Embryonic facial prominence (tissue), 1 donor: Measurements from ENCODE around the gene HSDL1.
"Not testable (repeated sequence)": the region's sequence is repeated elsewhere in the genome, so short reads cannot be mapped to it uniquely, and the experiment has no call there.

Source experiments
- DNase-seq: peaks from one replicate; pipeline ENCODE4 v3.0.0-alpha.2; 2016; ENCODE audit errors: extremely low spot score

HSDL1 gene

DNA sequence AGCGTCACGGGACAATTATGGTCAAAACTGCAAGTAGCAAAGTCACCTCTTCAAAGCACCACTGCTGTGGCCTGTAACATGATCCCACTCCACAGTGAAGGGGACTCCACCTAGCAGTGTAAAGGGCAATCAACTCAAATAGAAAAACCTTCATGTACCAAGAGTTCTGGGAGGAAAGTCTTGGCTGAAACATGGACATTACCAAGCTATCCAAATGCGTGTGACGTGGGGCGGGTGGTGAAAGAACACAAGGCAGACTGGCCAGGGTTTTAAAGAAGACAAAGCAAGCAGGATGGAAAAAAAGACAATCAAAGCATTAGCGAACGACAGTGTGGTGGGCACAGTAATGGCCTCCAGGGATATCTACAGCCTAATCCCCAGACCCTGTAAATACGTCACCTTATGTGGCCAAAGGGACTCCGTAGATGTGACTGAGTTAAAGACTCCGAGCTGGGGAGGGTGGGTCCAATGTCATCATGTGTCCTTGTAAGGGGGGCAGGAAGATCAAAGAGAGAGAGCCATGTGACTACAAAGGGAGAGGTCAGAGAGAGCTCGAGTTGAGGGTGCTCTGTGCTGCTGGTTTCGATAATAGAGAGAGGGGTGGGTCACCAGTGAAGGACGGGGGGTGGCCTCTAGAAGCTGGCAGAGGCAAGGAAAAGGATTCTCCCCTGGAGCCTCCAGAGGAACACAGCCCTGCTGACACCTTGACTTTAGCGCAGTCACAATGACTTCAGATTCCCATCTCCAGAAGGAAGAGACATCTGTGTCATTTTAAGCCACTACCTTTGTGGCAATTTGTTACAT, 6.0 kb downstream of the HSDL1 start:
- no peak for DNase-seq

DNA sequence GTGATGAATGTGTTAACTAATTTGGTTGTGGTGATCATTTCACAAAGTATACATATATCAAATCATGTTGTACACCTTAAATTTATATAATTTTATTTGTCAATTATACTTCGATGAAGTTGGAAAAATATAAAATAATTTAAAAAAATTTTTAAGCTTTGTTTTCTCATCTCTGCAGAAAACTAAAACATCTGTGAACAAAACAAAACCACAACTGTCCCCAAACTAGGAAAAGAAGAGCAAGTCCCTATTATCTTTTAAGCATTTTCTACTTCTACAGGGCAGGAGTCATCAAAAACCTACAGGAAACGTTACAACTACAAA, 6.5 kb downstream of the HSDL1 start:
- no peak for DNase-seq

- DNase-seq: no peak
Measured at GRCh38 chr16:84137769-84138357, 7.1 kb downstream of the HSDL1 start.

GRCh38 chr16:84137287-84137686, 7.7 kb downstream of the HSDL1 start:
- no peak for DNase-seq

DNA sequence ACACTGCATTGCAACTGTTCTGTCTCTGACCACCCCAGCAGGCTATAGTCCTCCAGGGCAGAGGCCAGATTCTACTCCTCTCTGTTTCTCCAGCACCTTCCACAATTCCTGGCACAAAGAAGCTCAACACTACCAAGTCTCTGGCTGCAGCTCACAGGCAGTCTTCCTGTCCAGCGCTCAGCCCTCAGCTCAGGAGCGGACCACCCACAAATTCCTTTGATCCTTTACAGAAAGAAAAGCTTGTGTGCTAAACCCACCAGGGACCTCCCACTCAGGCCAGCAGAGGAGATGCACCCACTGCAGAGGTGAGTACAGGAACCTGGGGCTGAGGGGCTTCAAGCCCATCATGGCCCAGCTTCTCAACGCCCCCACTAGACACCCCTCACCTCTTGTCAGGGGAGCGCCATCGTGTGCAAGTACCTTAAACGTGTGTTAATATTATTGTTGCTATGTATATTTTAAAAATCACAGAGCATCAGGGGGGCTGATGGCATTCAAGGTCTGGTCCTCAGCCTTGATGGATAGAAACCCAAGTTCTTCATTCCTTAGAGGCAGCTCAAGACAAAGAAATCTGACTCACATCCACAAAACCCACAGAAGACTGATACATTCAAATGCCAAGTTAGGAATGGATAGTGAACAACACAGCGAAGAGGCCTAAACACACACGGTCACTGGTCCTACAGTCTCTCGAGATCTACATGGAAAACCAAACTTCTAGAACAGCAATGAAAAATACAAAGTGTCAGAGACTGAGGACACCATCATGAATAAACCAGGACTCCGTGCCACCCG, 8.4 kb downstream of the HSDL1 start:
- no peak for DNase-seq

DNA sequence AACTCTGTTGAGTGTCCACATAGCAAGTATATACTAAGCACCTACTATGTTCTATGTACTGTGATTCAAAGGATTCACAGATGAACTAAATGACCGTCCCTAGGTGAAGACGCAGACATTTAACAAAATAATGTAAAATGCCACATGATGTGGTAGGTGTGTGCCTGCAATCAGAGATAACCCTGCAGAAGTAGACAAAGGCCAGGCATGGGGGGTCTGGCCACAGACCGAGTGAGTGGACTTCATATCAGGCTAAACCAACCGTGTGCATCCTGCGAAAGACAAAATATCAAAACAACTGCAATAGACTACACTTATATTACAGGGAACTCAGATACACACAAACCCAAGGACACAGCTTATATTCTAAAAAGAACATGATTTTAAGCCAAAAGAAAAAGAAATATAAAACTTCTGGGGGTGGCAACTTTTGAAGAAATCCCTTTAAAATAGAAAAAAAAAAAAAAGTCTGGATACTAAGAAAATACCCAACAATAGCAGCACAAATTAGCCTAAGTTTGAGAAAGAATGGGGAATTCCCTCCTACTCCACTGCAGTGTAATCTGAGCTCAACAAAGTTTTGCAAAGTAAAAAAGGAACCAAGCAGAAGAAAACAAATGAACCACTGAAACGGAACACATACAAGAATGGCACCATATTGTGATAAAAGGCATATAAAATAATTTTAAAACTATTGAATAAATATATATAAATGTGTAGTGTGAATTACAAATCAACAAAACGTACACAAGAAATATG, 12.3 kb downstream of the HSDL1 start:
- no peak for DNase-seq

DNA sequence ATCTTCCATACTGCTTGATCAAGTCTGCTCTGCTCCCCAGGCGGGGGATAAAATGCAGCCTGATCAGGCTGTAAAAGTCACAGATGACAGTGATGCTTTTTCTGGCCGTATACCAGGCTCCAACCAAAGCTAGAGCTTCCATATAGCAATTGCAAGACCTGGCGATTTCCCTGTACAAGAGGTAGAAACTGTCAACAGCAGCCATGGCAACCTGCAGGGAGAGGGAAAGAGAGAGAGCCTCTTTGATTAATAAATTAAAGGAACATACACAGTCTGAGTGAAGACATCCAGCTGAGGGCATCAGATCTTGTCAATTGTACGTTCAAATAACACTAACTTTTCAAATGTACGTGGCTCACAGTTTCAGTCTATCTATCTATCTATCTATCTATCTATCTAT, 13.9 kb downstream of the HSDL1 start:
- DNase-seq: no peak

DNA sequence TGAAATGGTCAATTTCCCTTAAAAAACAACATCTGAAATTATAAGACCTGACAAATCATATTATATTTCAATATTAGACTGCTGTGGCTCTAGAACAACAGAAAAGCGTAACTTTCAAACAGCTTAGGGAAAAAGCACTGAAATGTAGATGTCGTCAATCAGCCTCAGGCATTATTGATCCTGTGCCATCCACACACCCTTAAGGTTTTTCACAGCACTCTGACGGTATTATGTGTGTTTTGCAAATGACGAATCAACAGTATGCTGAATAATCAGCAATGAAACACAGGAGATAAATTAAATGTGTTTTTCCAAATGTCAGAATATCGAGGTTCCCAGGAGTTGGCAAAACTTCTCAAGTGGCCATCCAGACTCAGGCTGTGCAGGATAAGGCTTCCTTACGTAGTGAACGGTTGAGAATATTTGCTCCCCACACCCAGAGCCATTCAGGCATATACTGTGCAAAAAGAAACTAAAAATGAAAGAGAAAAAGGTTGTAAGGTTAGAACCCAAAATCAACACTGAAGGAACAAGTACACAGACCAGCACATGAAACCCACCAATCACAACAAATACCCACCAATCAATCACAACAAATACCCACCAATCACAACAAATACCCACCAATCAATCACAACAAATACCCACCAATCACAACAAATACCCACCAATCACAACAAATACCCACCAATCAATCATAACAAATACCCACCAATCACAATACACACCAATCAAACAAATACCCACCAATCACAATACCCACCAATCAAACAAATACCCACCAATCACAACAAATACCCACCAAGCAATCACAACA, 20.5 kb downstream of the HSDL1 start:
- no peak for DNase-seq

DNA sequence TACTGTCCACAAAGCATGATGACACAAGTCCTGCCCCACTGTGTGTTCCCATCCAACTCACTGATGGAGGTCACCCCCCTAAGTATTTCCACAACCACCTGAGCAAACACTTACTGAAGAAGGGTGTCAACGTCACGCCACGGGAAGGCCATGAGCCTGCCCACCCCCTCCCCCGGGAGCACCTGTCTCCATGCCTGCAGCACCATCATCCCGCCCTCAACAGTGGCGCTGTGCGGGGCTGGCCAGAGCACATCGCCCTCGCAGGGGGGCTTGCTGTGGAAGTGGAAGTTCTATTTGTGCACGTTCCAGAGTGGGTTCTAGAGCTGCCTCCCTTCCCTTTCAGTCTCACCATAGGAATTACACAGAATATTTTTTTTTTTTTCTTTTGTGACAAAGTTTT, 24.0 kb downstream of the HSDL1 start:
- no peak for DNase-seq

DNA sequence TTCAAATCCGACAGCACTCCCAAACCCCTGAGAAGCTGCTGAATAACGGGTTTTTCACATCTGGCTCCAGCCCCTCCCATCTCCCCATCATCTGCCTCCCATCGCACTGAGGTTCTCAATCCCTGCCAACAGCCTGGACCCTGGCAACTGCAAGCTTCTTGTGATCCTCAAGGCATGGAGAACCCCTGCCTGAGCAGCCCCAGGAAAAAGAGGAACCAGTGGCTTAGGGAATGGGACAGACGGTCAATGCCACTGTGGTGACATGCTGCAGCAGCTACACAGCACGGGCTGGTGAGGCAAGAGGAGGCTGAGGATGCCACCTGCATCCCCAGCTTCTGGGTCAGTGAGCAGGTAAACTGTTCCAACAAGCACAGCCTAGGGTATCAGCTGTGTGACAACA, 25.0 kb downstream of the HSDL1 start:
- no peak for DNase-seq

DNA sequence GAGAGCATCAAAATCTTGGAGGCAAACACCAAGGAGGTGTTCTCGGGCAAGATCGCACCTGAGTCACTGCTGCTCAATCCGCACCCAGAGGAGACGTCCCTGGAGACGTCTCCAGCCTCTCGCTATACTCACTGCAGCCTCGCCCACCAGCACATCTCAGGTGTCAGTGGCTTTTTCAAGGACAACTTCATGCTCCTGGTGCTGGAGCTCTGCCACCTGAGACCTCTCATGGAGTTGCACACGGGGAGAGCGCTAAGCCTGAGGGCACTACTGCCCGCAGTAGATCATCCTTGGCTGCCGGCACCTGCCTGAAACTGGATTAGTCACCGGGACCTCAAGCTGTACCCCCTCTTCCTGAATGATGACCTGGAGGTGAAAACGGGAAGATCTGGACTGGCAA, 25.6 kb downstream of the HSDL1 start:
- DNase-seq: no peak

DNA sequence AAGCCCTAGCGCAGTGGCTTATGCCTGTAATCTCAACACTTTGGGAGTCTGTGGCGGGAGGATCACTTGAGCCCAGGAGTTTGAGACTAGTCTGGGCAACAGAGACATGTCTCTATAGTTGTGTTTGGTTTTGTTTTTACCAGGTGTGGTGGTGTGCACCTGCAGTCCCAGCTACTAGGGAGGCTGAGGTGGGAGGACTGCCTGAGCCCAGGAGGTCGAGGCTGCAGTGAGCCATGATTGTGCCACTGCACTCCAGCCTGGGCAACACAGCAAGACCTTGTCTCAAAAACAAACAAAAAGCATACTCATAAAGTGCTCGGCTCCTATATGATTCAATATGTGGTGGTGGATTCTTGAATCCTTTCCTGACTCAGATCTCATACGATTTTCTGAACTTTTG, 26.7 kb downstream of the HSDL1 start:
- DNase-seq: not testable (repeated sequence)

GRCh38 chr16:84117494-84117843, 27.5 kb downstream of the HSDL1 start:
- DNase-seq: no peak

DNA sequence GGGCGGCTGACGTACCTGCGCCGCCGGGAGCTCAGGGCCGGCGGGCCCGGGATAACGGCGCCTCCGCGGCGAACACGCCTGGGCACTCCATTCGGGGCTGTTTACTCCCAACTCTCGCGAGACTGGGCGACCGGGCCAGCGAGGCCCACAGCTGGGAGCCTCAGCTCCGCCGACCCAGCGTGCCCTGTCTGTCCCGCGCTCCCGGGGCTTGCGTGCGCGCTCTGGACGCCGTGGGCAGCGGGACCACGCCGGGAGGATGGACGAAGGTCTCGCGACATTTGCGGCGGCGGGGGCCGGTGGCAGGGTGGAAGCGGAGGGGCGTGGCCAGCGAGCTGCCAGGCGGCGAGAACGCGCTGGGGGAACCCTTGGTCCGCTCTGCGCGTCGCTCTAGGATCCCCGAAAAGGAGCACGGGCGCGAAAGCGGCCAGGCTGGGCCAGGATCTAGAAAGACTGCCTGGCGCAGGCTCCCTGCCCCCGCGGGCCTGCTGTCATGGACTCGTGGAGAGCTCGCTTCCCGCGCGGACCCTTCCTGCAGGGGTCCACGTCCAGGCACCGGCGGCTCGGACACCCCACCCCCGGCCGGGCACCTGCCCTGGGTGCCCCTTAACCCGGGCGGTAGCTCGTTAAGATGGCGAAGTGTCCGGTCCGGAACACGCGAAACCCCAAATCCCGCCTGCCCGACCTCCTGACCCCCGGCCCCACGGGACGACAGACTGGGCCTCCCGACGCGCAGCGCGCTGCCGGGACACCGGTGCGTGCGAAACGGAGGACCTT, 28.1 kb downstream of the HSDL1 start, which contains the start of gene MBTPS1:
Gene MBTPS1, minus strand, starts transcription at position 223 of the 774 bp plus-strand sequence. CDS start 15,159 bp downstream, outside the sequence.
- DNase-seq: peak; percentile 88

DNA sequence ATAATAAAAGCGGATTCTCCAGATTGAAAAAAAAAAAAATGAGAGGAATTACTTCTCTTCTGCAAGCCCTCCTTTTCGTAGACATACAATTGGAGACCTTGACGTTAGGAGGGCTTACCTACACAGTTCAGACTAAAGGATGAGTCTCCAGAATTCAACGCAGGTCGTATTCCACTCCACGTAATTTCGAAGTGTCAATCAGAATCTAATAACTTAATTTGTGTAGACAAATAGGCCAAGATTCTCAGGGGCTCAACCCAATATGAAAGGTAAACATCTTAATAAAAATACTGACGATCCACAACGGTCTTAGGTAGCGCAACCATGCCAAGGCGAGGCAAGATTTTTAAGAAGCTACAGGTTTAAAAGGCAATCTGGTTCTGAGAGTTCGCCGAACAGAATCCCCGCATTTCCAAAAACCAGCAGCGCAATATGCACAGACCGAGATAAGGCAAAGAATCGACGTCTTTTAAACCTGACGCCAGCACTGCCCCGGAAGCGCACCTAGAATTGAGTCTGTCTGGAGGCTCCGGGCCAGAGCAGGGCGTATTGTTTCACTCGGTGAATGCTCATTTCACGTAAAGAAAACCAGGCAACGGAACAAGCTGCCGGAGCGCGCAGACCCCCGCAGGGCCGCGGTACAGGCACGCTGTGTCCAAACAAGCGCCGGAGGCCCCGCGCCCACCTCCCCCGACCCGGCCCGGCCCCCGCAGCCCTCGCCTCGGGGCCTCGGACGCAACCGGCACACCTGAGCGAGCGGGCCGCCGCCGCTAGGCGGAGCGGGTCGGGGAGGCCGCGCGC, 28.9 kb downstream of the HSDL1 start:
- no peak for DNase-seq

DNA sequence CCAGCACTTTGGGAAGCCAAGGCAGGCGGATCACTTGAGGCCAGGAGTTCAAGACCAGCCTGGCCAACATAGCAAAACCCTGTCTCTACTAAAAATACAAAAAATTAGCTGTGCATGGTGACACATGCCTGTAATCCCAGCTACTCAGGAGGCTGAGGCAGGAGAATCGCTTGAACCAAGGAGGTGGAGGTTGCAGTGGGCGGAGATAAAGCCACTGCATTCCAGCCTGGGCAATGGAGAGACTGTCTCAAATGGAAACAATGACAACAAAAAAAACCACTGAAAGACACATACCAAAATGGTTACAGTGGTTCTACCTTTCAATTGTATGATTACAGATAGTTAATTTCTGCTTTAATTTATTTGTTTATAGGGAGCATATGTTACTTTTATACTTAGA, 33.0 kb downstream of the HSDL1 start:
- DNase-seq: not testable (repeated sequence)

DNA sequence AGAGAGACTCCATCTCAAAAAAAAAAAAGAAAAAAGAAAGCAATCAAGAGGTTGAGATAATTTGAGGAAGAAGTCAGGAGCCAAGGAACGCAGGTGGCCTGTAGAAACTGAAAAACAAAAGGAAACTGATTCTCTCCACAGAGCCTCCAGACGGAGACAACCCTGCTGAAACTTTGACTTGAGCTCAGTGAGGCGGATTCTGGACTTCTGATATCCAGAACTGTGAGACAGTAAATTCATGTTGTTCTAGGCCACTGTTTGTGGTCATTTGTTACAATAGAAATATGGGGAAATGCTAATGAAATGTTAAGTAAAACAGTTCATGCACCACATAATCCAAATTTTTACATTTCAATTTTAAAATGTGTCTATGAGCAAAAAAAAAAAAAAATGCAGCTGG, 33.5 kb downstream of the HSDL1 start:
- DNase-seq: no peak

DNA sequence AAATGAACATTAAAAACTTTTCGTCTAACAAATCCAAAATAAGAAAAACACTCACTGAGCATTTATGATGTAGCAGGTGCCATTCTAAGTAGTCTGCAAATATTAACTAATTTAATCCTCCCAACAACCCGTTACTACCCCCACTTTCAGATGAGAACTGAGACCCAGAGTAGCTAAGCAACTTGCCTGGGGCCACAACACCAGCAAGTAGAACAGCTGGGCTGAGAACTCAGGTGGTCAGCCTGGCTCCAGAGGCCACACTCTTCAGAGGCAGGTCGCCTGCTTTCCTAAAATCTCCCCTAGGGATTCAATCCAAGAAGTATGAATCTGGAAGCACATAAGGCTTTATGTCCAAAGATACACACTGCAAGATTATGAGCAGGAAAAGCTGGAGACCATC, 34.5 kb downstream of the HSDL1 start:
- DNase-seq: no peak

- DNase-seq: no peak
Measured at GRCh38 chr16:84109598-84110335, 35.2 kb downstream of the HSDL1 start.
